Upper lobe of left lung (tissue), 4 donors: ENCODE measurements around the gene SULT1A1.

Experiments
- EP300 ChIP-seq, 4 donors: sonication (generic); formaldehyde crosslinking; IDR thresholded peaks; one replicate each; pipeline ENCODE4 v1.5.1; 2017; ENCODE audit warnings: antibody characterized with exemption in 4 of 4, control low read depth in 2 of 4
- POLR2A ChIP-seq, 4 donors: fragments of 450-650 bp; IDR thresholded peaks; one replicate each; pipeline ENCODE4 v1.5.1; 2016 to 2017; ENCODE audit warnings: antibody characterized with exemption in 4 of 4, mild to moderate bottlenecking in 2 of 4
- POLR2AphosphoS5 ChIP-seq, 2 donors: sonication (generic); formaldehyde crosslinking; IDR thresholded peaks; one replicate each; pipeline ENCODE4 v1.5.1; 2017; ENCODE audit warnings: antibody characterized with exemption in 2 of 2
- TF ChIP-seq, protein P1 (sequence below), 6 experiments: fragments of 450-650 bp in 4 of 6; fragments of 200-600 bp in 2 of 6; sonication (generic) in 2 of 6; IDR thresholded peaks; one replicate each; pipeline ENCODE4 v1.5.1; 2016 to 2019; ENCODE audit warnings: antibody characterized with exemption in 6 of 6

DNA sequence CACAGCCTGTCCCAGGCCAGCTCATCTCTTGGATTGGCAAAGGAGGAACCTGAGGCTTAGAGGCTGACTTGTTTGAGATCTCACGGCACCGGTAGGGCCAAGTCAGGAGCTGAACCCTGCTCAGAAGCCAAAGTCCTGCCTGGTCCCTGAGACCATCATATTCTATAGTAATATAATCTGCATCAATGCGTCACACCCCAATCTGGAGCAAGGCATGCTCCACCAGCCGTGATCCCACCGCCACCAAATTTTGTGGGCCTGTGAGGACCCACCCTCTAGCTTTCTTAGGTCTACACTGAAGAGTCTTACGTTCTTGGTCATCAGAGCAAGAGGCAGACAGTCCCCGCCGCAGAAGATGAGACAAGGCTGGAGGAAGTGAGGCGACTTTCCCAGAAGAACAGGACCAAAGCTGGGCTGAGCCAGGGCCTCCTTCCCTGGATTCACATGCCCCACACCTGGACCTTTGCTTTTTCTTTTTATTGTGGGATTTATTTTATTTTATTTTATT is 2.7 kb downstream of the SULT1A1 start:
- TF ChIP-seq, protein P1, sequence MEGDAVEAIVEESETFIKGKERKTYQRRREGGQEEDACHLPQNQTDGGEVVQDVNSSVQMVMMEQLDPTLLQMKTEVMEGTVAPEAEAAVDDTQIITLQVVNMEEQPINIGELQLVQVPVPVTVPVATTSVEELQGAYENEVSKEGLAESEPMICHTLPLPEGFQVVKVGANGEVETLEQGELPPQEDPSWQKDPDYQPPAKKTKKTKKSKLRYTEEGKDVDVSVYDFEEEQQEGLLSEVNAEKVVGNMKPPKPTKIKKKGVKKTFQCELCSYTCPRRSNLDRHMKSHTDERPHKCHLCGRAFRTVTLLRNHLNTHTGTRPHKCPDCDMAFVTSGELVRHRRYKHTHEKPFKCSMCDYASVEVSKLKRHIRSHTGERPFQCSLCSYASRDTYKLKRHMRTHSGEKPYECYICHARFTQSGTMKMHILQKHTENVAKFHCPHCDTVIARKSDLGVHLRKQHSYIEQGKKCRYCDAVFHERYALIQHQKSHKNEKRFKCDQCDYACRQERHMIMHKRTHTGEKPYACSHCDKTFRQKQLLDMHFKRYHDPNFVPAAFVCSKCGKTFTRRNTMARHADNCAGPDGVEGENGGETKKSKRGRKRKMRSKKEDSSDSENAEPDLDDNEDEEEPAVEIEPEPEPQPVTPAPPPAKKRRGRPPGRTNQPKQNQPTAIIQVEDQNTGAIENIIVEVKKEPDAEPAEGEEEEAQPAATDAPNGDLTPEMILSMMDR (IDR thresholded peaks at IDR 0.05) = no peak
- TF ChIP-seq POLR2A (IDR thresholded peaks at IDR 0.05) = no peak
- no peak for TF ChIP-seq EP300 (IDR thresholded peaks at IDR 0.05)
- no peak for TF ChIP-seq POLR2AphosphoS5 (IDR thresholded peaks at IDR 0.05)
